Endodermal cell (in vitro differentiated cells): ENCODE results near the gene ELMO1. TPM values are rescaled to one million over a fixed set of nuclear protein-coding genes. Genes with fewer than 3 reads are reported as not detected.

Experiments
- DNase-seq: peaks from one replicate; pipeline ENCODE4 v3.0.0-alpha.2; 2017
- H3K27ac ChIP-seq: 2 replicates; pipeline ENCODE4 v1.5.1; 2013; ENCODE audit warnings: mild to moderate bottlenecking, low read depth, low read length, moderate library complexity
- H3K27me3 ChIP-seq: 2 replicates; pipeline ENCODE4 v1.6.1; 2013; ENCODE audit warnings: mild to moderate bottlenecking, low read length, moderate library complexity; ENCODE audit not compliant: insufficient read depth, control insufficient read depth, poor library complexity, severe bottlenecking
- H3K36me3 ChIP-seq: 2 replicates; pipeline ENCODE4 v1.7.0; 2013; ENCODE audit warnings: mild to moderate bottlenecking, low read length, moderate library complexity; ENCODE audit not compliant: control insufficient read depth, insufficient read depth
- H3K4me1 ChIP-seq: one replicate; pipeline ENCODE4 v1.7.0; 2013; ENCODE audit warnings: low read length; ENCODE audit not compliant: control insufficient read depth, insufficient read depth
- H3K4me3 ChIP-seq: 2 replicates; pipeline ENCODE4 v1.5.1; 2013; ENCODE audit warnings: mild to moderate bottlenecking, low read length, moderate library complexity
- H3K9ac ChIP-seq: 2 replicates; pipeline ENCODE4 v1.6.1; 2013; ENCODE audit warnings: mild to moderate bottlenecking, low read length, moderate library complexity; ENCODE audit not compliant: poor library complexity, severe bottlenecking; ENCODE audit errors: extremely low read depth
- H3K9me3 ChIP-seq: 2 replicates; pipeline ENCODE4 v1.6.1; 2013; ENCODE audit warnings: mild to moderate bottlenecking, low read length, moderate library complexity; ENCODE audit not compliant: control insufficient read depth
- H3K27ac Mint-ChIP-seq: 2 replicates; pipeline ENCODE4 v1.8.0; 2020; ENCODE audit warnings: mixed read lengths
- H3K27me3 Mint-ChIP-seq: 2 replicates; pipeline ENCODE4 v1.8.0; 2021; ENCODE audit warnings: mild to moderate bottlenecking, mixed read lengths; ENCODE audit not compliant: insufficient read depth
- H3K36me3 Mint-ChIP-seq: 2 replicates; pipeline ENCODE4 v1.8.0; 2020; ENCODE audit warnings: low read depth, mixed read lengths
- H3K4me1 Mint-ChIP-seq: 2 replicates; pipeline ENCODE4 v1.8.0; 2020; ENCODE audit warnings: mixed read lengths
- H3K4me3 Mint-ChIP-seq: 2 replicates; pipeline ENCODE4 v1.8.0; 2020; ENCODE audit warnings: mild to moderate bottlenecking, moderate library complexity, mixed read lengths
- H3K9me3 Mint-ChIP-seq: 2 replicates; pipeline ENCODE4 v1.8.0; 2020; ENCODE audit warnings: mild to moderate bottlenecking, mixed read lengths
- CTCF ChIP-seq: fragments of 200-600 bp; sonication (generic); conservative IDR thresholded peaks from 2 replicates; pipeline ENCODE4 v1.5.0; 2021; ENCODE audit warnings: antibody characterized with exemption, mild to moderate bottlenecking
- WGBS, 2 experiments: methylation state at CpG; one replicate each; pipeline versions ENCODE4 v1.1.5 to v1.1.7; 2013; ENCODE audit warnings: missing lambda C conversion rate in 2 of 2, mixed read lengths in 1 of 2; ENCODE audit not compliant: insufficient coverage in 1 of 2, insufficient read length in 1 of 2; 5-methylcytosine and 5-hydroxymethylcytosine counted together
- total RNA-seq, 2 donors: library from RNA; stranded (reverse); fragmentation: NEBNext Ultra II Directional in 1 of 2; extraction: Animal tissue kit (Norgen Biotek cat#: 25700) in 1 of 2; gene quantifications; 2 replicates in 1 of 2; 3 replicates in 1 of 2; pipeline ENCODE4 v1.2.1, GENCODE V29; 2021

ELMO1 gene
- total RNA-seq, 2 donors from 2014 or later: 120 to 131 TPM

GRCh38 chr7:37281368-37282092 is 167.1 kb downstream of the ELMO1 start:
- Mint-ChIP-seq H3K27ac (no peak overlapping the region), H3K4me3 (no peak overlapping the region), H3K9me3 (peaks cover 3% of the 10 kb centered on the region), H3K36me3 (peaks cover 28% of the 10 kb centered on the region), H3K4me1 (peaks cover 49% of the 10 kb centered on the region), H3K27me3 (no peaks in the 10 kb centered on the region)
- Histone ChIP-seq H3K4me1 (peaks cover 18% of the 10 kb centered on the region), H3K36me3 (no peaks in the 10 kb centered on the region), H3K4me3 (no peak overlapping the region), H3K27ac (no peak overlapping the region), H3K27me3 (no peaks in the 10 kb centered on the region), H3K9me3 (no peaks in the 10 kb centered on the region), H3K9ac (no peak overlapping the region)
- no peak for DNase-seq
- no peak for TF ChIP-seq CTCF
- WGBS, 2 experiments: 83 to 100% methylated on average over 2 to 5 of the region's 5 CpGs

GRCh38 chr7:37277513-37277912 is 171.2 kb downstream of the ELMO1 start:
- Mint-ChIP-seq H3K27ac (no peak overlapping the region), H3K36me3 (peaks cover 31% of the 10 kb centered on the region), H3K9me3 (peaks cover 3% of the 10 kb centered on the region), H3K27me3 (no peaks in the 10 kb centered on the region), H3K4me1 (peaks cover 42% of the 10 kb centered on the region), H3K4me3 (no peak overlapping the region)
- TF ChIP-seq CTCF: no peak
- H3K27me3 ChIP-seq: no peaks in the 10 kb centered on the region
- H3K36me3 ChIP-seq: no peaks in the 10 kb centered on the region
- no peak overlapping the region for H3K9ac ChIP-seq
- peaks cover 10% of the 10 kb centered on the region for H3K4me1 ChIP-seq
- no peak for DNase-seq
- H3K4me3 ChIP-seq: no peak overlapping the region
- 94 to 100% methylated on average over 1 to 3 of the region's 3 CpGs for WGBS, 2 experiments
- no peaks in the 10 kb centered on the region for H3K9me3 ChIP-seq
- no peak overlapping the region for H3K27ac ChIP-seq

- Mint-ChIP-seq H3K9me3 (no peaks in the 10 kb centered on the region), H3K27ac (peak overlapping the region; percentile 41), H3K27me3 (no peaks in the 10 kb centered on the region), H3K4me1 (peaks cover 39% of the 10 kb centered on the region), H3K4me3 (no peak overlapping the region), H3K36me3 (peaks cover 43% of the 10 kb centered on the region)
- peaks cover 11% of the 10 kb centered on the region for H3K36me3 ChIP-seq
- WGBS, 2 experiments: 80 to 84% methylated on average over 1 to 5 of the region's 5 CpGs
- H3K9me3 ChIP-seq: no peaks in the 10 kb centered on the region
- peaks cover 10% of the 10 kb centered on the region for H3K4me1 ChIP-seq
- no peak for TF ChIP-seq CTCF
- H3K4me3 ChIP-seq: no peak overlapping the region
- H3K27me3 ChIP-seq: no peaks in the 10 kb centered on the region
- H3K9ac ChIP-seq: no peak overlapping the region
- no peak overlapping the region for H3K27ac ChIP-seq
- no peak for DNase-seq
Measured at GRCh38 chr7:37275078-37275710, 173.5 kb downstream of the ELMO1 start.
